ENCODE data around the gene ACOX2.

The ACOX2 gene

GRCh38 chr3:58536501-58537411 lies at the start of gene ACOX2:
Gene ACOX2, minus strand, starts transcription at chr3:58537190. Its CDS starts 2,084 bp downstream, at chr3:58535106.
- TF ChIP-seq CTCF (IDR thresholded peaks at IDR 0.05; ENCODE audit: unreplicated experiment in 3 of 3) = no peak
- peaks cover 47% of the 10 kb centered on the region for H3K4me1 Mint-ChIP-seq
- no peaks in the 10 kb centered on the region for H3K9me3 Mint-ChIP-seq
- H3K27me3 Mint-ChIP-seq (ENCODE audit: low read depth) = no peaks in the 10 kb centered on the region
- H3K36me3 Mint-ChIP-seq (ENCODE audit: low read depth) = peaks cover 8% of the 10 kb centered on the region
- peak within 1 kb of the TSS; percentile 93 to 96 (median 95) for H3K27ac Mint-ChIP-seq
- H3K4me3 Mint-ChIP-seq = peak within 1 kb of the TSS; percentile 74 to 84 (median 84)

GRCh38 chr3:58585994-58586393 lies 49.0 kb upstream of the ACOX2 start:
- Mint-ChIP-seq H3K27me3 (ENCODE audit: low read depth) (peaks cover 59% of the 10 kb centered on the region), H3K9me3 (peaks cover 2% of the 10 kb centered on the region), H3K27ac (peak overlapping the region in 1 of 3 experiments; percentile 61), H3K4me1 (peaks cover 42% of the 10 kb centered on the region), H3K4me3 (peak overlapping the region; percentile 83 to 88 (median 85)), H3K36me3 (ENCODE audit: low read depth) (no peaks in the 10 kb centered on the region)
- TF ChIP-seq CTCF (IDR thresholded peaks at IDR 0.05; ENCODE audit: unreplicated experiment in 3 of 3) = no peak

GRCh38 chr3:58585005-58585786 lies 48.2 kb upstream of the ACOX2 start:
- Mint-ChIP-seq H3K4me3 (peak overlapping the region; percentile 83 to 88 (median 85)), H3K9me3 (peaks cover 2% of the 10 kb centered on the region), H3K4me1 (peaks cover 47% of the 10 kb centered on the region), H3K27me3 (ENCODE audit: low read depth) (peaks cover 57% of the 10 kb centered on the region), H3K27ac (peak overlapping the region in 2 of 3 experiments; percentile 31 to 44), H3K36me3 (ENCODE audit: low read depth) (no peaks in the 10 kb centered on the region)
- TF ChIP-seq CTCF (IDR thresholded peaks at IDR 0.05; ENCODE audit: unreplicated experiment in 3 of 3) = peak; percentile 70 to 85 (median 75)

- H3K27me3 Mint-ChIP-seq (ENCODE audit: low read depth) = peaks cover 56% of the 10 kb centered on the region
- H3K9me3 Mint-ChIP-seq = peaks cover 2% of the 10 kb centered on the region
- H3K4me1 Mint-ChIP-seq = peaks cover 47% of the 10 kb centered on the region
- H3K27ac Mint-ChIP-seq = peak overlapping the region in 2 of 3 experiments; percentile 31 to 44
- H3K4me3 Mint-ChIP-seq = peak overlapping the region; percentile 83 to 88 (median 85)
- no peaks in the 10 kb centered on the region for H3K36me3 Mint-ChIP-seq (ENCODE audit: low read depth)
- no peak for TF ChIP-seq CTCF (IDR thresholded peaks at IDR 0.05; ENCODE audit: unreplicated experiment in 3 of 3)
Measured at GRCh38 chr3:58584690-58585004, 47.7 kb upstream of the ACOX2 start.

GRCh38 chr3:58581328-58582091 lies 44.5 kb upstream of the ACOX2 start:
- Mint-ChIP-seq H3K27me3 (ENCODE audit: low read depth) (peaks cover 49% of the 10 kb centered on the region), H3K4me3 (peak overlapping the region in 2 of 3 experiments; percentile 7), H3K9me3 (peaks cover 2% of the 10 kb centered on the region), H3K4me1 (peaks cover 54% of the 10 kb centered on the region), H3K27ac (peak overlapping the region; percentile 25 to 78 (median 45)), H3K36me3 (ENCODE audit: low read depth) (no peaks in the 10 kb centered on the region)
- TF ChIP-seq CTCF (IDR thresholded peaks at IDR 0.05; ENCODE audit: unreplicated experiment in 3 of 3) = no peak

Data from nephron (organoid).